ENCODE data around the gene SMIM3. TPM values are rescaled to one million over a fixed set of nuclear protein-coding genes. Genes with fewer than 3 reads are reported as not detected.

The SMIM3 gene
- total RNA-seq, 2 donors from 2014 or later = 11.0 to 13.6 TPM

Other genes with a start within 250 kb of the SMIM3 start
- gene SYNPO, start 138.1 kb upstream of the SMIM3 start, total RNA-seq = 10 to 100 TPM; 43.6 to 73.9 TPM
- gene MYOZ3, start 117.5 kb upstream of the SMIM3 start, total RNA-seq = 1 to 10 TPM in 1 of 2 donors, under 1 TPM in 1; 0.31 to 1.1 TPM
- gene RBM22, start 77.7 kb upstream of the SMIM3 start, total RNA-seq = 10 to 100 TPM; 29.3 to 39.5 TPM
- 10 to 100 TPM; 44.6 to 51.5 TPM for gene DCTN4, start 19.7 kb upstream of the SMIM3 start, total RNA-seq
- gene IRGM, start 67.8 kb downstream of the SMIM3 start, total RNA-seq = not detected
- 1 to 10 TPM; 1.6 to 2.0 TPM for gene ZNF300, start 126.2 kb downstream of the SMIM3 start, total RNA-seq
- gene GPX3, start 241.8 kb downstream of the SMIM3 start, total RNA-seq = 100 to 1,000 TPM; 106 to 174 TPM

Measured in left colon (tissue), 2 donors.